ENCODE measurements around the gene ACAA1.

GRCh38 chr3:38098376-38098723 lies 38.6 kb downstream of the ACAA1 start:
- TF ChIP-seq POLR2AphosphoS5 (IDR thresholded peaks at IDR 0.05; ENCODE audit: low read depth, low read length) (no peak), CTCF (IDR thresholded peaks at IDR 0.05) (no peak), SIN3A (IDR thresholded peaks at IDR 0.05; ENCODE audit: borderline replicate concordance, insufficient read depth, low read depth, low read length) (no peak), REST (IDR thresholded peaks at IDR 0.05; ENCODE audit: insufficient read depth in 1 of 2, low read depth in 2 of 2, low read length in 1 of 2) (no peak)
